Stimulated activated CD8-positive, alpha-beta memory T cell treated with anti-CD3 and anti-CD28 coated beads, Interleukin-2, amount 100 ng/mL, for 48 hours (primary cell): ENCODE measurements around the gene POLG2.
"Not testable (repeated sequence)": the region's sequence is repeated elsewhere in the genome, so short reads cannot be mapped to it uniquely, and the experiment has no call there.

Experiments
- DNase-seq, 2 donors: peaks; one replicate each; pipeline ENCODE4 v3.0.0-alpha.2; 2020; ENCODE audit warnings: low read depth in 2 of 2

POLG2 gene

GRCh38 chr17:64484380-64484779 is 12.5 kb downstream of the POLG2 start:
- DNase-seq: no peak

- DNase-seq: no peak
These were observed 15.9 kb downstream of the POLG2 start for GRCh38 chr17:64480951-64481350.

GRCh38 chr17:64477849-64478248 is 19.0 kb downstream of the POLG2 start:
- no peak for DNase-seq

- no peak for DNase-seq
These were observed 24.3 kb downstream of the POLG2 start for GRCh38 chr17:64472564-64472963.

- no peak for DNase-seq
These were observed 25.4 kb downstream of the POLG2 start for GRCh38 chr17:64471440-64471839.

GRCh38 chr17:64470625-64471024 is 26.2 kb downstream of the POLG2 start:
- no peak for DNase-seq

GRCh38 chr17:64466834-64467233 is 30.0 kb downstream of the POLG2 start:
- not testable (repeated sequence) for DNase-seq

GRCh38 chr17:64466019-64466735 is 30.7 kb downstream of the POLG2 start:
- DNase-seq: no peak

- DNase-seq: no peak
These were observed 35.1 kb downstream of the POLG2 start for GRCh38 chr17:64461788-64462187.

GRCh38 chr17:64460955-64461354 is 35.9 kb downstream of the POLG2 start:
- DNase-seq: no peak

- not testable (repeated sequence) for DNase-seq
These were observed 37.0 kb downstream of the POLG2 start for GRCh38 chr17:64459818-64460217.

GRCh38 chr17:64459284-64459747 is 37.5 kb downstream of the POLG2 start:
- DNase-seq: no peak

GRCh38 chr17:64458756-64459155 is 38.1 kb downstream of the POLG2 start:
- no peak for DNase-seq

- DNase-seq: no peak
These were observed 39.7 kb downstream of the POLG2 start for GRCh38 chr17:64457156-64457555.

GRCh38 chr17:64455993-64456885 is 40.6 kb downstream of the POLG2 start:
- DNase-seq: no peak

- DNase-seq: no peak
These were observed 47.3 kb downstream of the POLG2 start for GRCh38 chr17:64449545-64449944.

- DNase-seq: no peak
These were observed 48.0 kb downstream of the POLG2 start, which contains the start of gene MILR1 for GRCh38 chr17:64448665-64449512. Gene MILR1 (plus strand): TSS chr17:64449115. CDS start chr17:64449169, 54 bp downstream.

GRCh38 chr17:64447526-64447925 is 49.3 kb downstream of the POLG2 start:
- DNase-seq: no peak

- DNase-seq: no peak
These were observed 53.6 kb downstream of the POLG2 start for GRCh38 chr17:64443086-64443760.

GRCh38 chr17:64442541-64442971 is 54.3 kb downstream of the POLG2 start:
- no peak for DNase-seq
